ENCODE measurements around the gene DNAJB2.

The DNAJB2 gene

GRCh38 chr2:219261024-219261855 is 17.9 kb upstream of the DNAJB2 start:
- DNase-seq, result no peak

- no peak for DNase-seq
Observed at GRCh38 chr2:219266232-219266631, 12.9 kb upstream of the DNAJB2 start.

DNA sequence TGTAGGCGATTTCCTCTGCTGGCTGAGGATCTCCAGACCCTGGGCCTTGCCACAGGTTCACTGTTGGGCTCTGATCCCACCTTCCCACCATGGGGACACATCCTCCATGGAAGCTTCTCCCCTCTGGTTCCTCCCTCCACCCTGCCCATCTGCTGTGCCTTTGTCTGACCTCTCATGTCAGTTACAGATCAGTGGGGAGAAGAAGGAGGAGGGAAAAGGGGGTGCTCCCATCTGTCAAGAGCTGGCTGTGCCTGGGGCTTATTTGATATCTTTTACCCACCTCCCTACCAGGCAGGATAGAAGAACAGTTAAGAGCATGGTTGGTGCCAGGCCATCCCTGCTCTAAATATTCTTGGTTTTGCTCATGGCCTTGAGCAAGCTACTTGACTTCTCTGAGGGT is 12.3 kb upstream of the DNAJB2 start:
- no peak for DNase-seq

GRCh38 chr2:219268294-219268693 is 10.9 kb upstream of the DNAJB2 start:
- no peak for DNase-seq

DNA sequence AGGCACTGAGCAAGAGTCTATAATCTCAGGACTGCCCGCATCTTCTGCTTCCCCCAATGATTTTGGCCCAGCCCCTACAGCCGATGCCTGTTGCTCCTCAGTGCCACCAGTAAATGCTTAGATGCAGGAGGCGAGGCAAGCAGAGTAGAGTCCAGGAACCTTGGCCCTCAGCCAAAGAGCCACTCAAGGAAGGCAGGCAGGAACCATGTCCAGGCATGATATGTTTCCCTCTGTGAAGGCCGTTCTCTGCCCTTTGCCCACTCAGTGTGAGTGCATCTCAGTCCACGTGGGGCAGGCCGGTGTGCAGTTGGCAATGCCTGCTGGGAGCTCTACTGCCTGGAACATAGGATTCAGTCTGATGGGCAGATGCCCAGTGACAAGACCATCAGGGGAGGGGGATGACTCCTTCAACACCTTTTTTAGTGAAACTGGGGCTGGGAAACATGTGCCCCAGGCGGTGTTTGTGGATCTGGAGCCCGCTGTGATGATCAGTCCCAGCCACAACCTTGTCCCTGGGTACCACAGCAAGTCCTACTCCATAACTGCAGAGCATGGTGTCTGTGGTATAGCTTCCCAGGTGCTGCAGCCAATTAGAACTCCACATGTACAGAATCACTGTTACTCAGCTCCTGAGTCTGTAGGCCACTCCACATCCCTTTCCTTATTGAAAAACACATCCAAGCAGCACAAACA is 9.7 kb upstream of the DNAJB2 start:
- no peak for DNase-seq

DNA sequence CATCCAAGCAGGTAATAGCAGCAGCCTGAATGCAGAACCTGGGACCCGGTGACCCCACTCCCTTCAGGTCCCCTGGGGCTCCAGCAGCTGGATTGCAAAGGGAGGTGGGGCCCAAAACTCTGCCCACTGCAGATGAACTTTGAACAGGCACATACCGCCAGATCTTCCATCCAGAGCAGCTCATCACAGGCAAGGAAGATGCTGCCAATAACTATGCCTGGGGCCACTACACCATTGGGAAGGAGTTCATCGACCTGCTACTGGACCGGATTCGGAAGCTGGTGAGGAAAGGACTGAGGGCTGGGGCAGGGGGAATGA is 9.2 kb upstream of the DNAJB2 start:
- DNase-seq, result no peak

DNA sequence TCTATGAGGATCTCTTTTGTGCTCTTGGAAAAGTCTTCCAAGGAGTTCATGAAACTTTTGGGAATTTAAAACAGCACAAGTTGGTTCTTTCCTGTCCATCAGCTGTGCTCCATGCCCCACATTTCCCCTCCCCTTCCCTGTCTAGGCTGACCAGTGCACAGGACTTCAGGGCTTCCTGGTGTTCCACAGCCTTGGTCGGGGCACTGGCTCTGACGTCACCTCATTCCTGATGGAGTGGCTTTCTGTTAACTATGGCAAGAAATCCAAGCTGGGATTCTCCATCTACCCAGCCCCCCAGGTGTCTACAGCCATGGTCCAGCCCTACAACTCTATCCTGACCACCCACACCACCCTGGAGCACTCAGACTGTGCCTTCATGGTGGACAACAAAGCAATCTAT is 8.1 kb upstream of the DNAJB2 start:
- DNase-seq, result no peak

GRCh38 chr2:219272356-219272755 is 6.8 kb upstream of the DNAJB2 start:
- no peak for DNase-seq

GRCh38 chr2:219272995-219273394 is 6.2 kb upstream of the DNAJB2 start:
- no peak for DNase-seq

- DNase-seq, result no peak
Observed at GRCh38 chr2:219273937-219274336, 5.2 kb upstream of the DNAJB2 start.

DNA sequence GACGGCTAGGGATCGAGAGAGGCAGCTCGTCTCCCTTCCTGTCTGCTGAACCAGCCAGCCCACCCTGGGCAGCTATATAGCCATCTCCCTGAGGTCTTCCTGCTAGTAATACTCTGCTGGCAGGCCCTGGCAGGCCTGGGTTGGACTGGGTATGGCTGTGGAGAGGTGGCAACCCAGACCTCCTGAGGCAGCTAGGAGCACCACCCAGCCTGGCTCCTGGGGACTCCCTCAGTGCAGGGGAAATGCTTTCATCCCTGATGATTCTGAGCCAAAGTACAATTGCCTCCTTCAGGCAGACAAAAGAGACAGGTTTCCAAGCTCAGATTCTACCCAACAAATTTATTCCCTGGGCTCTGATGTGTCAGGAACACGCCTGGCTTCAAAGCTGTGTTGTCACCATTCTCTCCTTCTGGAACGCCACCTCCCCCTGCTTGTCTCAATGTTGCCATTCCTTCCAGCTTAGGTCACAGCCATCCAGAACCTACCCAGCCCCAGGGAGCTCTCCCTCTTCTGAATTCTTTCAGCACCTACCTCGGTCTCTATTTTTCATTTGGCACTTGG is 4.7 kb upstream of the DNAJB2 start:
- DNase-seq, result no peak

GRCh38 chr2:219277703-219278654 is 1.2 kb upstream of the DNAJB2 start:
- DNase-seq, result peak; percentile 74

DNA sequence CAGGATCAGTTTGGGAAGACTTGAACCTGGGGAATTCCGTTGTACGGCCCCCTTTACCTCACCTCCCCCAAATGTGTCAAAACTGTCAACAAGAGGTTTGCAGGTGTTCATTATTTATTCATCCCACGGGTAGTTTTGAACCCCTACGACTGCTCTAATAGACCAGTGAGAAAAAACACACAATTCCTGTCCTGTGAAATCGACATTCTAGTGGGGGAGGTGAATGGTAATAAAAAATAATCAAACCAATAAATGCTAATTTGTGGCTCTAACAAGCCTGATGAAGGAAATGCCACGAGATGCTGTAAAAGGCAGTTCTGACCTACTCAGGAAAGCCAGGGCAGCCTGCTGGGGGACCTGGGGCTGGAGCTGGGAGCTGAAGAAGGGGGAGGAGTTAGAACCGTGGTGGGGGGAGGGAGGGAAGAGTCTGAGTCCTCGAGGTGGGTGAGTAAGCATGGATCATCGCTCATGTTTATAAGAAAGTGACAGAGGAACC is 463 bp upstream of the DNAJB2 start:
- no peak for DNase-seq

- no peak for DNase-seq
Observed at GRCh38 chr2:219279916-219280516, 850 bp downstream of the DNAJB2 start.

GRCh38 chr2:219280651-219281050 is 1.5 kb downstream of the DNAJB2 start:
- no peak for DNase-seq

DNA sequence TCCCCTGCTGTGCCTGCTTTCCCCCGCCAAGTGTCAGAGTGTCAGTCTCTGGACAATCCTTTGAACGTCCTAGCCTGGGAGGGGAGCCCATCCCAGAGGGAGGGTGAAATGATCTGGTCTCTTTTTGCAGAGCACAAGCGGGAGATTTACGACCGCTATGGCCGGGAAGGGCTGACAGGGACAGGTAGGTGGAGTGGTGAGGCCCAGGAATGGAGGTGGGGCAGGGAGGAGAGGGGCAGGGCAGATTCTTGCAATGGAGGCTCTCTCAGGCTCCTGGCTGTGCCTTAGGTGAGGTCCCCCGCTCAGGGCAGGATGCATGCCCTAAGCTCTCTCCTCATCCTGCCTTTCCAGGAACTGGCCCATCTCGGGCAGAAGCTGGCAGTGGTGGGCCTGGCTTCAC is 2.4 kb downstream of the DNAJB2 start:
- DNase-seq, result no peak

DNA sequence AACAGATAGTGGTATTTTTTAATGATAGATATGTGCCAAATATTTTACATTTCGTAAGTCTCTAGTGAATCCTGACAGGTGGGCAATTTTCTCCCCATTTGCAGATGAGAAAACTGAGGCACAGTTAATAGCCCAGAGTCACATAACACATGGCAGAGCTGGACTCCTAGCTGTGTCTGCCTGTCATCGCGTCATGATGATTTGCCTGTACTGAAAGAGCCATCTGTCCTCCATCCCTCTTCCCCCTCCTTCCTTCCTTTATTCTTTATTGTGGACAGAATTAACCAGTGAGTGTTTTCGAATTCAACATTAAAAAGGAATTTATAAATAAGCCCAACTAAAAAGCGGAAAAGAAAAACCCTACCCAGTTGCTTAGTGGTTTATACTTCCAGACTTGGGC is 3.2 kb downstream of the DNAJB2 start:
- no peak for DNase-seq

- DNase-seq, result no peak
Observed at GRCh38 chr2:219282943-219283581, 3.9 kb downstream of the DNAJB2 start.

DNA sequence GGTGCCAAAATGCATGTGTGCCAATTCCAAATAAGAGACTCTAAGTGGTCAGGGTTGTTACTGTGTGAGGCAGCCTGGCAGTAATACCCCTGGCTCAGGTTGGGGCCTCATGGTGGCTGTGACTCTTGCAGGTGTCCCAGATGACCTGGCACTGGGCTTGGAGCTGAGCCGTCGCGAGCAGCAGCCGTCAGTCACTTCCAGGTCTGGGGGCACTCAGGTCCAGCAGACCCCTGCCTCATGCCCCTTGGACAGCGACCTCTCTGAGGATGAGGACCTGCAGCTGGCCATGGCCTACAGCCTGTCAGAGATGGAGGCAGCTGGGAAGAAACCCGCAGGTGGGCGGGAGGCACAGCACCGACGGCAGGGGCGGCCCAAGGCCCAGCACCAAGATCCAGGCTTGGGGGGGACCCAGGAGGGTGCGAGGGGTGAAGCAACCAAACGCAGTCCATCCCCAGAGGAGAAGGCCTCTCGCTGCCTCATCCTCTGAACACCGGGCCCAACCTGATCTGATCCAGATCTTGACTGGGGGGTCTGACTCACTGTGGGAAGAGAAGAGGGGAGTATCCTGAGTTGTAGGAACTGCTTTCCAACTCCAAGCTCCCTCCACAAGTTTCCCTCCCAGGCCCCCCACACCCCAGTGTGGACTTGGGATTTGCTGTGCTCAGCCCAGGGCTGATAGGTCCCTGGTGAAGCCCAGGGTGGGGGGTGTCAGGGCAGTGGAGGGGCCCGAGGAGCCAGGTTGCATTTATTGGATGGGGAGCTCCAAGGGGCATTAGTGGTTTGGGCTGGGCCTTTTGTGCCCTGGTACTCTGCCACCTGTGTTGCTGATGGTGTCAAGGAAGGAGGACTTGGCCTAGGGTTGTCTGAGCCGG is 5.6 kb downstream of the DNAJB2 start:
- DNase-seq, result no peak

DNA sequence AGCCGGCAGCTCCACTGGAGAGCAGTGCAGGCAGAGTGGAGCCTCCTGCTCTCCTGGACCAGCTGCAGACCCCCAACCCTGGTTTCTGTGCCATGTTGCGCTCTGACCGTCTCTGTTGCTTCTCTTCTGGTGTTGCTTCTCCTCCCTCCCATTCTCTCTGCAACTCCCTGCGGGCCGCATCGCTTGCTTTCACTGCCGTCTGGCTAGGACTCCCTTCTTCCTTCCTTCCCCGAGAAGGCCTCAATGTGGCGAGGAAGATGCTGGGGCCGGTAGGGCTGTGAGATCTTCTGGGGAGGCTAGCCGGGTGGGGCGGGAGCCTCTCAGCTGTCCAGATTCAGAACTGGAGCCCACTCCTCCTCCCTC is 6.2 kb downstream of the DNAJB2 start:
- no peak for DNase-seq

DNA sequence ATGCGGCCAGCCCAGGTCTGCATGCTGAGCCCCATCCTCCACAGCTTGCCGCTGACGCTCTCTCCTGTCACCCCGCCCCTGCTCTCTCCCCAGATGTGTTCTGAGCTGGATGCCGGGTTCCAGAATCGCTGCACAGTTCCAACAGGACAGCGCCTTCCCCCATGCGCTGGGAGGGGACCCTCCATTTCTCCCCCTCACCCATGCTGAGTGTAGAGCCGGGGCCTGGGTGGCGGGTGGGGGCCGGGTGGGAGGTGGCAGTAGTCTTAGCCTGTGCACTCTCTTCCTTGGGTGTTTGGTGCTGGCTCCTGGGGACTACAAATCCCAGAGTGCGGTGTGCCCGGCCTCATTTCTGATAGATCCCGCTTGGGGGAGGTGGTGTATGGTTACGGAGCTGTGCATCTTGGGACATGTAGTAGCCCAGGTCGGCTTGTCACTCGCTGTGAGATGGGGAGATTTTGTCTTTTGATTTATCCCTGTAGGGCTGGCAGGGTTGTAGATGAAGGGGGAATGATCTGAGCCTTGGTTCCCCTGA is 6.8 kb downstream of the DNAJB2 start:
- no peak for DNase-seq
